GM12874 (cell line): ENCODE data around the gene ZNF70.

Source experiments
- TF ChIP-seq, protein P1 (sequence below): IDR thresholded peaks from 2 replicates; pipeline ENCODE4 v1.5.1; 2011; ENCODE audit warnings: low read depth, mild to moderate bottlenecking, control low read depth, low read length, moderate library complexity; ENCODE audit not compliant: insufficient read depth

The ZNF70 gene

DNA sequence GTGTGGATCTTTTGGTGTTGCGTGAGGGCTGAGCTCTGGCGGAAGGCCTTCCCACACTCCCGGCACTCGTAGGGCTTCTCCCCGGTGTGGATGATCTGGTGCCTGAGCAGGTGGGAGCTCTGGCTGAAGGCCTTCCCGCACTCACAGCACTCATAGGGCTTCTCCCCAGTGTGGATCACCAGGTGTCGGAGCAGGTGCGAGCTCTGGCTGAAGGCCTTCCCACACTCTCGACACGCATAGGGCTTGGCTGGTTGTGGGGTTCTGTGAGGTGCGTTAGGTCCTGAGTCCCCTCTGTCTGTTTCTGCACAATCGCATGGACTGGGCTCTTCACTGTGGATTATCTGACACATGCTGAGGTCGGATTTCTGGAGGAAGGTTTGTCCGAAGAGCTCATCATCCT is 6.4 kb downstream of the ZNF70 start:
- TF ChIP-seq, protein P1, sequence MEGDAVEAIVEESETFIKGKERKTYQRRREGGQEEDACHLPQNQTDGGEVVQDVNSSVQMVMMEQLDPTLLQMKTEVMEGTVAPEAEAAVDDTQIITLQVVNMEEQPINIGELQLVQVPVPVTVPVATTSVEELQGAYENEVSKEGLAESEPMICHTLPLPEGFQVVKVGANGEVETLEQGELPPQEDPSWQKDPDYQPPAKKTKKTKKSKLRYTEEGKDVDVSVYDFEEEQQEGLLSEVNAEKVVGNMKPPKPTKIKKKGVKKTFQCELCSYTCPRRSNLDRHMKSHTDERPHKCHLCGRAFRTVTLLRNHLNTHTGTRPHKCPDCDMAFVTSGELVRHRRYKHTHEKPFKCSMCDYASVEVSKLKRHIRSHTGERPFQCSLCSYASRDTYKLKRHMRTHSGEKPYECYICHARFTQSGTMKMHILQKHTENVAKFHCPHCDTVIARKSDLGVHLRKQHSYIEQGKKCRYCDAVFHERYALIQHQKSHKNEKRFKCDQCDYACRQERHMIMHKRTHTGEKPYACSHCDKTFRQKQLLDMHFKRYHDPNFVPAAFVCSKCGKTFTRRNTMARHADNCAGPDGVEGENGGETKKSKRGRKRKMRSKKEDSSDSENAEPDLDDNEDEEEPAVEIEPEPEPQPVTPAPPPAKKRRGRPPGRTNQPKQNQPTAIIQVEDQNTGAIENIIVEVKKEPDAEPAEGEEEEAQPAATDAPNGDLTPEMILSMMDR, result no peak

DNA sequence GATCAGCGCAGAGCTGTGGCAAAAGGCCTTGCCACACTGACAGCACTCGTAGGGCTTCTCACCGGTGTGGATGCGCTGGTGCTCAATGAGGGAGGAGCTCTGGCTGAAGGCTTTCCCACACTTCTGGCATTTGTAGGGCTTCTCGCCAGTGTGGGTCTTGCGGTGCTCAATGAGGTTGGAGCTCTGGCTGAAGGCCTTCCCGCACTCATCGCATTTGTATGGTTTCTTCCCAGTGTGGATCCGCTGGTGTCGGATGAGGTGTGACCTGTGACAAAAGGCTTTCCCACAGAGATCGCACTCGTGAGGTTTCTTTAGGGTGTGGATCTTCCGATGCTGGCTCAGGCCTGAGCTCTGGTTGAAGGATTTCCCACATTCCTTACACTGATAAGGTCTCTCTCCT is 6.9 kb downstream of the ZNF70 start:
- TF ChIP-seq, protein P1, result no peak

DNA sequence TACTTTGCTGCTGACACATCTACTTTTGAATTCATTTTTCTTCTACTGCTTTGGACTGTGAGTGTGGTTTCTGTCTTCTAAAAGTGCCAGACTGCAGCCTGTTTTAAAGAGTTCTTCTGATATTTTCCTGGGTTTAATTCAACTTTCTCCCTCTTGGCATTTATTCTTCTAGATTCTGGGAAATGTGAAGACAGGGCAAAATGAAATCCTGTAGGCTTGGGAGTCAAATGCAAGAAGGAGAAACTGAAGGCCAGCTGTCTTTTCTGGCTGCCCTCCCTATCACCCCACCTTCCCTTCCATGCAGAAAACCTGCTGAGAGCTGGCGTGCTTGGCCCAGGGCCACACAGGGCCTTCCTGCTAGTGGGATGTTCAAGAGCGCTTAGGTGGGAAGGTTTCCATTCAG is 7.6 kb downstream of the ZNF70 start:
- TF ChIP-seq, protein P1, result no peak

DNA sequence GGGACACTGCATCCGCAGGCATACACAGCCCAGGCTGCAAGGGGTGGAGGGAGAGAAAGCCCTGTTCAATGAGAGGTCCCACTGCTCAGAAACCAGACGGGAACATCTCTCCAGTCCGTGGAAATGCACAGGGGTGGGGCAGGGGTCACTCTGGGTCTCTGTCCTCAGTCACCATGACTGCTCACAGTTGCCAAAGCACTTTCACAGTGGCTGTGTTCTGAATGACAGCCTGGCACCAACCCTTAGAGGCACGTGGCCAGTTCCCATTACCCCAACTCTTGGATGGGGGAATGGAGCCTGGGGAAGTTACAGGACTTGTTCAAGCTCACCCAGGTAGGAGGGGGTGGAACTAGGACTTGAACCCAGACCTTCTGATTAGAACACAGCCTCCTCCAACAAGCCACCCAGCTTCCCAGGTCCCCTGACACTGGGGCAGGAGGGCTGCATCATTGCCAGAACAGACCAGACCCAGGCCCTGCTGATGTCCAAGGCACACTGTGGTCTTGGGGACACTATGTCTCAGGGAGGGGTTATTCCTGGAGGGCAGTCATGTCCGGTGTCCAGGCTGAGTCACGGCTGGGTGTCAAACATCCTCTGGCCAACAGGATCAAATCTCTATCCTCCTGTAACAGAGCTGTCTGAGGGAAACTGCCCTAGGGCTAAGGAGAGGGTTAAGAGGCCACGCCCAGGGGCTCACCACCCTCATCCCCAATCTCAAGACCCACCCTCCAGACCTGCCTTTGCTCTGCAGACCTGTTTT is 8.2 kb downstream of the ZNF70 start:
- TF ChIP-seq, protein P1, result no peak

DNA sequence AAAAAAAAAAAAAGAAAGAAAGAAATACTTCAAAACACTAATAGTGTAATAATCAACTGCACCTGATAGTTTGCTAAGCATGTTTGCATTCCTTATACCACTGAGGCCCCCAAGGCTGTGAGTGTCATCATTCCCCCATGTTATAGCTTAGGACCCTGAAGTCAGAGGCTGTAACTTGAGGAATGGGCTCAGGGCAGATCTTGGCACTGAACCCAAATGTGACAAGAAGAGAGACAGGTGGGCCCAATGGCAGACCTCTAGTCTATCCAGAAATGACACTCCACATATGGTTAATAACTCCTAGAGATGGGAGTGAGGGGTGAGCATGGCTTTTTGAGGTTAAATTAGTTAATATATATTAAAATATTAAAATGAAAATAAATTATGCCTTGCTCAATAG is 13.2 kb downstream of the ZNF70 start:
- TF ChIP-seq, protein P1, result no peak

DNA sequence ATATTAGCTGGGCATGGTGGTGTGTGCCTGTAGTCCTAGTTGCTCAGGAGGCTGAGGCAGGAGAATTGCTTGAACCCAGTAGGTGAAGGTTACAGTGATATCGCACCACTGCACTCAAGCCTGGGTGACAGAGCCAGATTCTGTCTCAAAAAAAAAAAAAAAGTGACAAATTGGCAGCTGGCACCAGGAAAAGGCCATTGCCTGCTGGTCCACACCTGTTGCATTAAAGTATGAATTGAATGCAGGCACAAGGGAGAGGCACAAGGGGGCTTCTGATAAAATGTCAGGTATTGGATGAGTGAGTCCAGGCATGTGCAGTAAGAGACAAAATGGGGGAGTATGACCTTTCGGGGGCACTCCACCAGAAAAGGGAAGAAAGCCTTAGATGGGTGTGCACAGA is 28.2 kb downstream of the ZNF70 start:
- TF ChIP-seq, protein P1, result no peak

DNA sequence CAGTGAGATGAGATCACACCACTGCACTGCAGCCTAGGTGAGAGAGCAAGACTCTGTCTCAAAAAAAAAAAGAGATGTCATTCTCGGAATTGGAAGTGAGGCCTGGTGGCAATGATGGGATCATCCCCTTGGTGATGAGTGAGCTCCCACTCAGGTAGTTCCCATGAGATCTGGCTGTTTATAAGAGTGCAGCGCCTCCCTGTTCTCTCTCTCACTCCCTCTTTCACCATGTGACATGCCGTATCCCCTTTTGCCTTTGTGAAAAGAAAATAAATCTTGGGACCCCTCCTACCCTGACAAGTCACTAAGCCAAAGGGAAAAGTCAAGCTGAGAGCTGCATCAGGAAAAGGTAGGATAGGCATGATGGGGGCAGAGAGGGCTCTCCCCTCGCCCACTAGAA is 28.8 kb downstream of the ZNF70 start:
- TF ChIP-seq, protein P1, result no peak

DNA sequence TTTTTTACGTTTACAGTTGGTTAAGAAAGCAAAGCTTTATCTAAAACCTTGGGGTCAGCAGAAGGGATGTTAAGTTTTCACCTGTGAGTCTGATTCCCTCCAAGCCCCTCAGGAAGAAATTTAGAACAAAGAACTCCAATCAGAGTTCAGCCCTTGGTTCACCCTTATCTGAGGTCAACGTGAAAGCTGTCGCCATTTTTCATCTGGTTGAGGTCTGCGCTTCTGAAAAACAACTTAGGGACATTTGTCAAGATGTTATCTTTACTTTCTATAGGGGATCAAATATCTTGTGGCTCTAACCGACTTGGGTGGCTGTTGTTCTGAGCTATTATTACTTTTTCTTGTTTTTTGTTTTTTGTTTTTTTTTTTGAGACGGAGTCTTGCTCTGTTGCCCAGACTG is 30.1 kb downstream of the ZNF70 start:
- TF ChIP-seq, protein P1, result no peak
